Neural progenitor cell (in vitro differentiated cells): ENCODE results near the gene TPM1.

Source experiments
- EZH2 ChIP-seq: fragments of 200-600 bp; sonication (generic); IDR thresholded peaks from 2 replicates; pipeline ENCODE4 v1.6.1; 2017; ENCODE audit warnings: antibody characterized with exemption, mild to moderate bottlenecking, moderate library complexity
- TF ChIP-seq, protein P1 (sequence below): fragments of 200-600 bp; sonication (generic); IDR thresholded peaks from 2 replicates; pipeline ENCODE4 v1.5.1; 2017; ENCODE audit warnings: antibody characterized with exemption, mild to moderate bottlenecking

DNA sequence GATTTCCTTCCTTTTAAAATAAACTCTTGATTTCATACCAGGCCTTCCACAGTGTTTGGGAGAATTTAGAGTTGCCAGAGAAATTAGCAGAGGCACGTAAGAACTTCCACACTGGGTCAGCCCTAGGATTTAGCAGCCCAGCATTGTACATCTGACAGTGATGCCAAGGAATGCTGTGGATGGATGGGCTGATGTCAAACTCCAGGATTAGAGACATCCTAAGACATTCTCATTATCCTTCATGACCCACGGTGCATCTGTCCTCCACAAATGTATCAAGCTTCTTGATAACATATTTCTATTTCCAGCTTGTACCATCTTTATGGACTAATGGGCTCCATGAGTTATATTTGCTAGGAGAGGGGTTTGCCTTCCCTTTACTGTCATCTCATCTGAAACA lies 8.0 kb upstream of the TPM1 start:
- TF ChIP-seq, protein P1, sequence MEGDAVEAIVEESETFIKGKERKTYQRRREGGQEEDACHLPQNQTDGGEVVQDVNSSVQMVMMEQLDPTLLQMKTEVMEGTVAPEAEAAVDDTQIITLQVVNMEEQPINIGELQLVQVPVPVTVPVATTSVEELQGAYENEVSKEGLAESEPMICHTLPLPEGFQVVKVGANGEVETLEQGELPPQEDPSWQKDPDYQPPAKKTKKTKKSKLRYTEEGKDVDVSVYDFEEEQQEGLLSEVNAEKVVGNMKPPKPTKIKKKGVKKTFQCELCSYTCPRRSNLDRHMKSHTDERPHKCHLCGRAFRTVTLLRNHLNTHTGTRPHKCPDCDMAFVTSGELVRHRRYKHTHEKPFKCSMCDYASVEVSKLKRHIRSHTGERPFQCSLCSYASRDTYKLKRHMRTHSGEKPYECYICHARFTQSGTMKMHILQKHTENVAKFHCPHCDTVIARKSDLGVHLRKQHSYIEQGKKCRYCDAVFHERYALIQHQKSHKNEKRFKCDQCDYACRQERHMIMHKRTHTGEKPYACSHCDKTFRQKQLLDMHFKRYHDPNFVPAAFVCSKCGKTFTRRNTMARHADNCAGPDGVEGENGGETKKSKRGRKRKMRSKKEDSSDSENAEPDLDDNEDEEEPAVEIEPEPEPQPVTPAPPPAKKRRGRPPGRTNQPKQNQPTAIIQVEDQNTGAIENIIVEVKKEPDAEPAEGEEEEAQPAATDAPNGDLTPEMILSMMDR: no peak
- TF ChIP-seq EZH2: no peak
